ENCODE results near the gene GRAMD1B.
"Not testable (repeated sequence)": the region's sequence is repeated elsewhere in the genome, so short reads cannot be mapped to it uniquely, and the experiment has no call there.

GRAMD1B gene

GRCh38 chr11:123640677-123641494 is 210.8 kb downstream of the GRAMD1B start:
- peak; percentile 7 for DNase-seq (ENCODE audit: low read depth, low spot score)

GRCh38 chr11:123641495-123641840 is 211.4 kb downstream of the GRAMD1B start:
- no peak for DNase-seq (ENCODE audit: low read depth, low spot score)

GRCh38 chr11:123642435-123642834 is 212.4 kb downstream of the GRAMD1B start:
- DNase-seq (ENCODE audit: low read depth, low spot score): no peak

DNA sequence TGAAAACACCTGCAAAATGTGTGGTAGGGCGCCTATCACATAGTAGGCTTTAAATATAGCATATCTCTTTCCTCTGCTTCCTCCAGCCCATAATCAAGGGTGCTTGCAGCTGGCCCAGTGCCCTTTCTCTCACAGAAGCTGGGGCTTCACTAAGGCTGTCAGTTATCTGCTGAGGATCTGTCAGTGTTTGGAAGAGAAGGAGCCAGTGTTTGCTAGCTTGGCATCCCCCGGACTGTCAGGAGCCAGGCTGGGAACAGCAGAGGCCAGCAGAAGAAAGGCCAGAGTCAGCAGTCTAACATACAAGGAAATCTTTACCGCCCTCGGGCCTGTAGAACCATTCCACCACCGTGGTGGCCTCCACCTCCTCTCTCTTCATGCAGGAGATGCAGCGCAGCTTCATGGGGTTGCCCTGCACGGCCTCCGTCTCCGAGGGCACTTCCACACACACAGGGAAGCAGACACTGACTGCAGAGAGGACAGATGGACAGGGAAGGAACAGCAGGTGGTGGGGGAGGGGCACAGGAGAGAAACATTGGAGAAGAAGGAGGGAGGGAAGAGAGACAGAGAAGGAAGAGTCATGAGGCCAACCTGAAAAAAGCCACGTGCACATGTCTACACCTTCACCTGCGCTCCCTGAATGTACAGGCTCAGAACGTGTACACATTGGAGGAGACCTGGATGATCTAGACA is 215.4 kb downstream of the GRAMD1B start:
- no peak for DNase-seq (ENCODE audit: low read depth, low spot score)

- no peak for DNase-seq (ENCODE audit: low read depth, low spot score)
Measured at GRCh38 chr11:123650901-123651300, 220.8 kb downstream of the GRAMD1B start.

- no peak for DNase-seq (ENCODE audit: low read depth, low spot score)
Measured at GRCh38 chr11:123652599-123652998, 222.5 kb downstream of the GRAMD1B start.

- no peak for DNase-seq (ENCODE audit: low read depth, low spot score)
Measured at GRCh38 chr11:123653483-123653826, 223.4 kb downstream of the GRAMD1B start.

GRCh38 chr11:123653827-123654565 is 223.9 kb downstream of the GRAMD1B start:
- DNase-seq (ENCODE audit: low read depth, low spot score): no peak

- DNase-seq (ENCODE audit: low read depth, low spot score): no peak
Measured at GRCh38 chr11:123654566-123655081, 224.6 kb downstream of the GRAMD1B start, which contains the start of gene SCN3B. TSS of gene SCN3B (minus strand) at chr11:123654624. CDS start at chr11:123653801, 823 bp downstream.

DNA sequence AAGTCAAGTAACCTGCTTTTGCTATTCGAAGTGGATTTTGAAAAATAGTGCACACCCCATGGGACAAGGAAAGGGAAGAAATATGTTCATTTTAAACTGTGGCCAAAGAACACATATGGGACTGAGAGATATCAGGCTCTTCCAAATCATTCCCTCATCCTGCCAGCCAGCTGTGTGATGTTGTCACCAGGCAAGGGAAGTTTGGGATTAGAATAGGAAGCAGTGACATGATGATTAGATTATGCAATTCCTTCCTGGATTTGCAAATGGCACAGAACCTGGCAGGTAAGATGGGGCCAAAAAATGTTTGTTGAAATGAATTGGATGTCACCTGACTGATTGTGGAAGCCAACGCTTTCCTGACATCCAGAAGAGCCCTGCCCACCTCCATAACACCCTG is 229.2 kb downstream of the GRAMD1B start:
- DNase-seq (ENCODE audit: low read depth, low spot score): no peak

- DNase-seq (ENCODE audit: low read depth, low spot score): not testable (repeated sequence)
Measured at GRCh38 chr11:123659965-123660364, 229.9 kb downstream of the GRAMD1B start.

DNA sequence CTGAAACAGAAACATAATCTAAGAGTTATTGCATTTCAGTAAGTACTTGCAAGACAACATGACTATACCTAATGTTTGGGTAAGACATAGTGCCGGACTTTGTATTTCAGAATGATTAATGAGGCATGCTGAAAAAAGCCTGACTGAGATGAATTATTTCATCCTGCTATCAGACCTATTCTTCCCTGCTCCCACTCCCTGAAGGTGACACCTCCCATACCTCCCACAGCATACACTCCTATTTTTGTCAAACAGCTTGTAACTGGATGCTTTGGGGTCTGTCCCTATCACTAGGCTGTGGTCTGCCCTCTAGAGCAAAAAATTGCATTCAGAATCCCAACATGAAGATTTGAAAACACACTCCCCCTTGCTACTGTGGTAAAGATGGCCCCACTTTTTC is 235.2 kb downstream of the GRAMD1B start:
- DNase-seq (ENCODE audit: low read depth, low spot score): no peak

DNA sequence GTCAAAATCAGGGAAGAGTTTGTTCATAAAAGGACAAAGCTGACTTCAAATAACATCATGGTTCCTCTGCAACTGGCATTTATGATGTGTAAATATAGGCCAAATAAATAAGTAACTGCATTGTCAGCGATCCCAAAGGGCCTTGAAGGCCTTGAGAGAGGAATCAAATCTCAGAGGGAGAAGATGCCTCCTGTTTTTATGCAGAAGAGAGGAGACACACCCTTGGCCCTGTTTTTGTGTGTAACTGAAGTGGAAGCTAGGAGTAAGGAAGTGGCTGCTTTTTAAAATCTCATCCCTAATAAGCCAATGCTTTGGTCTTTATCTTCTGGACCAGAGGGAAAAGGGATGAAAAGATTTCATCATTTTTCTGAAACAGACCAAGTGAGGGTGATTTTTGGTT is 240.0 kb downstream of the GRAMD1B start:
- DNase-seq (ENCODE audit: low read depth, low spot score): no peak

GRCh38 chr11:123671534-123671933 is 241.5 kb downstream of the GRAMD1B start:
- no peak for DNase-seq (ENCODE audit: low read depth, low spot score)

- no peak for DNase-seq (ENCODE audit: low read depth, low spot score)
Measured at GRCh38 chr11:123672568-123672967, 242.5 kb downstream of the GRAMD1B start.

- DNase-seq (ENCODE audit: low read depth, low spot score): no peak
Measured at GRCh38 chr11:123674297-123674696, 244.2 kb downstream of the GRAMD1B start.

Measured in activated CD4-positive, CD25-positive, alpha-beta regulatory T cell treated with anti-CD3 and anti-CD28 coated beads, Interleukin-2, amount 50 U/mL, for 16 hours (primary cell).